GM18508 (cell line): ENCODE data around the gene KRTAP2-2.
"Not testable (repeated sequence)": the region's sequence is repeated elsewhere in the genome, so short reads cannot be mapped to it uniquely, and the experiment has no call there.

Source experiments
- ATAC-seq: cut with Tn5 transposase; IDR thresholded peaks from one replicate; pipeline ENCODE4 v1.9.1; 2021; ENCODE audit warnings: moderate number of reproducible peaks; ENCODE audit not compliant: insufficient read depth, unreplicated experiment

The KRTAP2-2 gene, protein sequence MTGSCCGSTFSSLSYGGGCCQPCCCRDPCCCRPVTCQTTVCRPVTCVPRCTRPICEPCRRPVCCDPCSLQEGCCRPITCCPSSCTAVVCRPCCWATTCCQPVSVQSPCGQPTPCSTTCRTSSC

DNA sequence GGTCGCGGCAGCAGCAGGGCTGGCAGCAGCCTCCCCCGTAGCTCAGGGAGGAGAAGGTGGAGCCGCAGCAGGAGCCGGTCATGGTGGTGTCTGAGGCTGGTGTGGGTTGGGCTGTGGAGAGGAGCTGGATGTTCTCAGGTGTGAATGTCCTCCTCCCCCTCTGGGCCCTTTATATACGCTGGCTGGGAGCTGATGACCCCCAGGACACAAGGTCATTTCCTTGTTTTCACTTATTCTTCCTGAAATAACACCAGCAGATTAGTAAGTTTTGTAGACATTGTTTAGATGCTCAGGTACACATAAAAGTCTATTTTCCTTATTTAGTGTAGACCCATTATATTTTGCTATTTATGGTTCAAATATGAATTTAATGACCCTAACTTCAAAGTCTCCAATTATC, at the start of gene KRTAP2-2:
Gene KRTAP2-2, minus strand, starts transcription at position 101 of the 400 bp plus-strand sequence. Its CDS starts 19 bp downstream, at position 82.
- not testable (repeated sequence) for ATAC-seq

DNA sequence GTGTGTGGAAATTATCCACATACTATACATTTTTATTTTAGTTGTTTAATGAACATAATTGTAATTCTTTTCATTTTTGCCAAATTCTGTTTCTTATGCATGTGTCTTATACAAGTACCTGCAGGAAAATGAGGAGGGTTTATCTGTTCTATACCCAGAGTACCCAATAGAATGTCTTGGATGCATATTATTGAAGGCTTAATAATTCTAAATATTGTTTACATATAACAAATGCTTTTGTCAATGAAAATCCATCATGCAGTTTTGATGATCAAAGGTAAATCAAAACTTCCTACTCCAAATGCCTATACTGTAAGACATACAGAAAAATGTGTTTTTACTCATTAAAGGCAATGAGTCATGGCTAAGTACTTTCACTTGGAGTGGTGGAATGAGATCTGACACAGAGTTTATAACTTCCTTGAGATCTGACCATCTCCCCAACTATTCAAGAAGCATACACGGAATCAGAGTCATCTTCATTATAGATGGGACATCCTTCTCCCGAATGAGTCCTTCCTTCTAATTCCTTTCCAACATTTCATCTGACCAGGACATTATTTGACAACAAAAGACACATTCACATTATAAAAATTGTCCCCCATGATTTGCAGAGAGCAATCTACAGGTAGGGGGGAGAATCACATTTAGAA, 49.5 kb upstream of the KRTAP2-2 start:
- ATAC-seq: not testable (repeated sequence)

DNA sequence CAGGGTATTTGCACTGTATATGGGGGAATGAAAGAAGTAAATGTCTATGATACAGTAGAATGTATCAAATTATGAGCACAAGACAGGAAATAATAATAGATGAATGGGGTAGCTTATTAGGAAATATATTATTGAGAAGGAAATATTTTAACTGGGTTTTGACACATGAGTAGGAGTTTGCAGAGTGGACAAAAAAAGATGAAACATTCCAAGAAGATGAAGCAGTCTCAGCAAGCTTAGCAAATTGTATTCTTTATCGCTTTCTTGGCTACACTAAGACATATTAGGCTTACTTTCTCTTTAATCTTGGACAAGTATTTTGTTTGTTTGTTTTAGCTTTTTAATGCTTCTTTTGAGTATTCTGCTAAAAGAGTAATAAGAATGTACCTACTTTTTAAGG, 48.9 kb upstream of the KRTAP2-2 start:
- ATAC-seq: no peak

DNA sequence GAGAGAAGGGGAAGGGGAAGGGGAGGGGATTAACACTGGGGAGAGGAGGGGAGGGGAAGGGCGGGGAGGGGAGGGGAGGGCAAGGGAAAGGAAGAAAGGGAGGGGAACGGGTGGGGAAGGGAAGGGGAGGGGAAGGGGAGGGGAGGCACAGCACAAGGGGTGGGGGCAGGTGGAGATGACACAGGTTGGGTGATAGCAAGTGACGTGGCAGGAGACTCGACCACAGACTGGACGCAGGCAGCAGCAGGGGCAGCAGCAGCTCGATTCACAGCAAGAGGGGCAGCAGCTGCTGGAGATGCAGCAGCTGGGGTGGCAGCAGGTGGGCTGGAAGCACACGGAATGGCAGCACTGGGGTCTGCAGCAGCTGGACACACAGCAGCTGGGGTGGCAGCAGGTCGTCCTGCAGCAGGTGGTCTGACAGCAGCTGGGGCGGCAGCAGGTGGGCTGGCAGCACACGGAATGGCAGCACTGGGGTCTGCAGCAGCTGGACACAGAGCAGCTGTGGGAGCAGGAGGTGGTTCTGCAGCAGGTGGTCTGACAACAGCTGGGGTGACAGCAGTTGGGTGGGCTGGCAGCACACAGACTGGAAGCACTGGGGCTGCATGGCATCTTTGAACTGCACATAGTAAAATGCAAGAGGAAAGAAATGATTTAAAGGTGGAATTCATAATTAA, 46.7 kb upstream of the KRTAP2-2 start, which contains the start of gene KRTAP4-16:
Gene KRTAP4-16, minus strand, starts transcription at position 624 of the 674 bp plus-strand sequence. Its CDS starts 0 bp downstream, at position 624.
- no peak for ATAC-seq

DNA sequence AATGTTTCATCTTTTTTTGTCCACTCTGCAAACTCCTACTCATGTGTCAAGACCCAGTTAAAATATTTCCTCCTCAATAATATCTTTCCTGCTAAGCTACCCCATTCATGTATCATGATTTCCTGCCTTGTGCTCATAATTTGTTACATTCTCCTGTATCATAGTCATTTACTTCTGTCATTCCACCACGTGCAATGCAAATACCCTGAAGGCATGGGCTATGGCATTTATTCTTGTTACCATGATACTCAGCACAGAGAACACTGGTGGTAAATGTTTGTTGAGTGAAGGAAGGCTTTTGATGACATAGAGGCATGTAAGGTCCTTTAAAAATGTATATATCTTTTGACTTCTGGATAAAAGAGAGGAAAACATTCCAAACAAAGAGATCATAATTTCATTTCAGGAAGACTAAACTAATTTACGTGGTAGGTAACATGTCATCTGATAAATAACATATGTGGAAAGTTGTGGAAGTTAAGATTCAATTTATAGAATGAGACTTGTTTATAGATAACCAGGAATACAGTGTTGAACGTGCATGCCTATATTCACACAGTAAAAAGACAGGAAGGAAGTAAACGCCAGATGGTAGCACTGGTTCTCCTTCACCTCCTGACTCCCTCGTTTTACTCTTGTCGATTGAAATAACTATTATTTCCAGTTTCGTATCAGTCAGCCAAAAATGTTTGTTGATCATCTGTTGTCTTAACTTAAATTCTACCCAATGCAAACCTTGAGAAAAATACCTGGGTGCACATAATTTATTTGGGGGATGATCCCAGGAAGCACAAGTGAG, 44.9 kb upstream of the KRTAP2-2 start:
- not testable (repeated sequence) for ATAC-seq

DNA sequence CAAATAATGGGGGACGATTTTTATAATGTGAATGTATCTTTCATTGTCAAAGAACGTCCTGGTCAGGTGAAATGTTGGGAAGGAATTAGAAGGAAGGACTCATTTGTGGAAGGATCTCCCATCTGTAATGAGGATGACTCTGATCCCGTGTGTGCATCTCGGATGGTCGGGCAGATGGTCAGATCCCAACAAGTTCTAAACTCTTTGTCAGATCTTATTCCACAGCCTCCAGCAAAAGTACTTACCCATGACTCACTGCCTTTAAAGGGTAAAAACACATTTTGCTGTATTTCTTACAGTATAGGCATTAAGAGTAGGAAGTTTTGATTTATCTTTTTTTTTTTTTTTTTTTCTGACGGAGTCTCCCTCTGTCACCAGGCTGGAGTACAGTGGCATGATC, 43.5 kb upstream of the KRTAP2-2 start:
- no peak for ATAC-seq

DNA sequence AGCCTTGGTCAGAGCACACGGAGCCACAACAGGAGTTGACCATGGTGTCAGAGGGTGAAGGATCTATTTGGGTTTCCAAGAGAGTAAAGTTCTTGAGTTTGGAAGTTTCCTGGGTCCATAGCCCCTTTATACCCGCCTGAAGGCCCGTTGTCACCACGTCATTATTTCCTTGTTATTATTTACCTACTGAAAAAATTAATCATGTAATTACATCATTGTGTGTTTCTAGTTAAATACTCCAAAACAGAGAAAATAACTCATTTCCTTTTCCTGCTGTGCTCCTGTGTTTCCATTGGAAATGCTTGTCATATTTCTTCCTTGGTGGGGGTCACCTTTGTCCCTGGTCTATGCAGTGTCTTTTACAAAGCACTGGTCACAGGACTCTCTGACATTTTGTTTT, 43.0 kb upstream of the KRTAP2-2 start, which contains the start of gene KRTAP4-8:
Gene KRTAP4-8, minus strand, starts transcription at position 101 of the 400 bp plus-strand sequence. Its CDS starts 58 bp downstream, at position 43.
- no peak for ATAC-seq

DNA sequence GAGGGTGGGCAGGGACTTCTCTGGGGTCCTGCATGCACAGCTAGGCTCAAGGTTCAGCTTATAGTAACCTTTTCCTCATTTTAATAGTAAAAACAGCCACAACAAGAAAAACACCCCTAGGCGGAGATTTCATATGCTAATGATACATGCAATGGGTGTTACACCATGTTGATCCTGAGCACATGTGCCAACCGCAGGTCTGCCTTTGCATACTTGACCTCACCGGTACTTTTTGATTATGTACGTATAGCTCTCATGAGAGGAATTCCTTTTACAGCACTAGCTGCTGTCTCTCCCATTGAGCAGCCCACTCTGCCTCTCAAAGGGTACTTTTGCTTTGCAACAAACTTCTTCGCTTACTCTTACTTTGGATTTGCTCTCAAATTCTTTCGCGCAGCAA, 41.0 kb upstream of the KRTAP2-2 start:
- no peak for ATAC-seq

DNA sequence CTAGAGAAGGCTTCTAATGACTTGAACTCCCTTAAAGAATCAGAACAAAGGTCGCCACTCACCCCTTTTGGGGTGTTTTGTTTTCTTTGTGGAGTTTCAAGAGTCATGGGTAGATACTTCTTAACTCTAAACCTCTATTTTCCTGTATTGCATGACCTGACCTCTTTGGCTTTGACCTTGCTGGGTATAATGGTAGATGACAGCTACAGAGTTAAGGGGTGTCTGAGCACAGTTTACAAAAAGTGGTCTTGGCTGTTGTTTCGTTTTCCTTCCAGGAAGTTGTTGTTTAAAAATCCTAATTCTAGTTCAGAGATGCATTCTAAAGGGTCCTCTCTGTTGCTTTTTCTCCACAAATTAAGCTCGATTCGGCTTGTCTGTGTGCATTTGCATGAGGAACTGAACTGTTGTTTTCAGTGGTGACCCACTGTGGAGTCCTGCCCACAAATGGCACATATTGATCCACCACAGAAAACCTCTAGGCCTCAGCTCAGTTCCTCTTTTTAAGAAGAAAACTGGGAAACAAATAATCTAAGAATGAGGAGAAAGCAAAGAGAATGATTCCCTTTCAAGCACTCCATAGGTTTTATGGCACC, 33.8 kb upstream of the KRTAP2-2 start:
- ATAC-seq: not testable (repeated sequence)

DNA sequence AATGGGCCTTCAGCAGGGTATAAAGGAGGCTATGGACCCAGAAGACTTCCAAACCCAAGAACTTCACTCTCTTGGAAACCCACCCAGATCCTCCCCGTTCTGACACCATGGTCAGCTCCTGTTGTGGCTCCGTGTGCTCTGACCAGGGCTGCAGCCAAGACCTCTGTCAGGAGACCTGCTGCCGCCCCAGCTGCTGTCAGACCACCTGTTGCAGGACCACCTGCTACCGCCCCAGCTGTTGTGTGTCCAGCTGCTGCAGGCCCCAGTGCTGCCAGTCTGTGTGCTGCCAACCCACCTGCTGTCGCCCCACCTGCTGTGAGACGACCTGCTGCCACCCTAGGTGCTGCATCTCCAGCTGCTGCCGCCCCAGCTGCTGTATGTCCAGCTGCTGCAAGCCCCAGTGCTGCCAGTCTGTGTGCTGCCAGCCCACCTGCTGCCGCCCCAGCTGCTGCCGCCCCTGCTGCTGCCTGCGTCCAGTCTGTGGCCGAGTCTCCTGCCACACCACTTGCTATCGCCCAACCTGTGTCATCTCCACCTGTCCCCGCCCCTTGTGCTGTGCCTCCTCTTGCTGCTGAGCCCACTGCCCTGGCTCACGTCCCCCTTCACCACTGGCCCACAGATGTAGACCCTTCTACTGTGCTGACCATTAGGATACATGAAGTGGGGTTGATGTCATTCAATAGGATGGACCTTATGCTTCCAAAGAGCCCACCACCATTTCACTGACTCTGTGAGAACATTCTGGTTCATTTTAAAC, 29.2 kb upstream of the KRTAP2-2 start, which contains the start of gene KRTAP4-7:
Gene KRTAP4-7, plus strand, starts transcription at position 51 of the 757 bp plus-strand sequence. Its CDS starts 57 bp downstream, at position 108.
- not testable (repeated sequence) for ATAC-seq

DNA sequence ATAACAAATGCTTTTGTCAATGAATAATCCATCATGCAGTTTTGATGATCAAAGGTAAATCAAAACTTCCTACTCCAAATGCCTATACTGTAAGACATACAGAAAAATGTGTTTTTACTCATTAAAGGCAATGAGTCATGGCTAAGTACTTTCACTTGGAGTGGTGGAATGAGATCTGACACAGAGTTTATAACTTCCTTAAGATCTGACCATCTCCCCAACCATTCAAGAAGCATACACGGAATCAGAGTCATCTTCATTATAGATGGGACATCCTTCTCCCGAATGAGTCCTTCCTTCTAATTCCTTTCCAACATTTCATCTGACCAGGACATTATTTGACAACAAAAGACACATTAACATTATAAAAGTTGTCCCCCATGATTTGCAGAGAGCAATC, 28.4 kb upstream of the KRTAP2-2 start:
- not testable (repeated sequence) for ATAC-seq

DNA sequence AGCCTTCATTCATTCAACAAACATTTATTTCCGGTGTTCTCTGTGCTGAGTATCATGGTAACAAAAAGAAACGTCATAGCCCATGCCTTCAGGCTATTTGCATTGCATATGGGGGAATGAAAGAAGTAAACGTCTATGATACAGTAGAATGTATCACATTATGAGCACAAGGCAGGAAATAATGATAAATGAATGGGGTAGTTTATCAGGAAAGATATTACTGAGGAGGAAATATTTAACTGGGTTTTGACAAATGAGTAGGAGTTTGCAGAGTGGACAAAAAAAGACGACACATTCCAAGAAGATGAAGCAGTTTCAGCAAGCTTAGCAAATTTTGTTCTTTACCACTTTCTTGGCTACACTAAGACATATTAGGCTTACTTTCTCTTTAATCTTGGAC, 27.6 kb upstream of the KRTAP2-2 start:
- ATAC-seq: no peak

DNA sequence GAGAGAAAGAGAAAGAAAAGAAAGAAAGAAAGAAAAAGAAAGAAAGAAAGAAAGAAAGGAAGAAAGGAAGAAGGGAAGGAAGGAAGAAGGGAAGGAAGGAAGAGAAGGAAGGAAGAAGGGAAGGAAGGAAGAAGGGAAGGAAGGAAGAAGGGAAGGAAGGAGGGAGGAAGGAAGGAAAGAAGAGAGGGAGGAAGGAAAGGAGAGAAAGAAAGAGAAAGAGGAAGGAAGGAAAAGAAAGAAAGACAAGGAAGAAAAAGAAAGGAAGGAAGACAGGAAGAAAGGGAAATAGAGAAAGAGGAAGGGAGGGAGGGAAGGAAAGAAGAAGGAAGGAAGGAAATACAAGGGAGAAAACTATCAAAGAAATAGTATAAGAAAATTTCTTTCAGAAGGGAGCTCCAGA, 21.8 kb upstream of the KRTAP2-2 start:
- no peak for ATAC-seq

DNA sequence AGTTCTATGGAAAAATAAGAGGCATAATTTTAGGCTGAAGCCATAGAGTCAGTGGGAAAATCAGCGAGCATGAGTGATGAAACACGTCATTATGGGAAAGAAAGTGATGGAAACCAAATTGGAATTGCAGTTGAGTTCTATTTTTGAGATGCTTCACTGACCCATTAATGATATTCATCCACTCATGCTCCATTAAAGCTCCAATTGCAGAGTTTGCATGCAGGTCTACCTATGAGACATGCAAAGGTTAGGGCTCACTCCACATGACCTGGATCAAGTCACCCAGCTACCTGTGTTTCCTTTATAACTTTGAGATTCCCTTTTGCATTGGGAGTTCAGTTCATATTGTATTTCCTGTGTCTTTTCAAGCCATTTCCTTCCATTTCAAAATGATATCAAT, 18.6 kb upstream of the KRTAP2-2 start:
- ATAC-seq: no peak

DNA sequence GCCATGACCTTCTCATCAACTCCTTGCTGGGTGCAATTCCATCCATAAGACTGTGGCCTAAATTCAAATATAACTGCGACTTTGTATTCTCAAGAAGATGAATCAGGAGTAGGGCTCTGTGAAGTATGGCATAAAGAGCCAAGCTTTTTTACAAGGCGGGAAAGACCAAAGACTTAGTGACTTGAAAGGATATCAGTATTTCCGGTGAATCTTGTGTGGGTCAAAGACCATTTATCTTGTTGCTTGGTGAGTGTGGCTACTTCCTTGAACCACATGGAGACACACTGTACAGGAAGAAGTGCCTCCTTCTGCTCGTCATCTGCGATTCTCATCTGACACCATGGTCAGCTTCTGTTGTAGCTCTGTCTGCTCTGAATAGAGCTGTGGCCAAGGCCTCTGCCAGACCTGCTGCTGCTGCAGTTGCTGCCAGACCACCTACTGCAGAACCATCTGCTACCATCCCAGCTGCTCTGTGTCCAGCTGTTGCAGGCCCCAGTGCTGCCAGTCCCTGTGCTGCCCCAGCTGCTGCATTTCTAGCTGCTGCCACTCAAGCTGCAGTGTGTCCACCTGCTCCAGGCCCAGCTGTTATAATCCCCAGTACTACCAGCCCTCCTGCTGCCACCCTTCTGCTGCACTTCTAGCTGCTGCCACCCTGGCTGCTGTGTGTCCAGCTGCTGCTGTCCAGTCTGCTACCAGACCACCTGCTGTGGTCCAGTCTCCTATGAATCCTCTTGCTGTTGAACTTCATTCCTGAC, 16.8 kb upstream of the KRTAP2-2 start:
- no peak for ATAC-seq

DNA sequence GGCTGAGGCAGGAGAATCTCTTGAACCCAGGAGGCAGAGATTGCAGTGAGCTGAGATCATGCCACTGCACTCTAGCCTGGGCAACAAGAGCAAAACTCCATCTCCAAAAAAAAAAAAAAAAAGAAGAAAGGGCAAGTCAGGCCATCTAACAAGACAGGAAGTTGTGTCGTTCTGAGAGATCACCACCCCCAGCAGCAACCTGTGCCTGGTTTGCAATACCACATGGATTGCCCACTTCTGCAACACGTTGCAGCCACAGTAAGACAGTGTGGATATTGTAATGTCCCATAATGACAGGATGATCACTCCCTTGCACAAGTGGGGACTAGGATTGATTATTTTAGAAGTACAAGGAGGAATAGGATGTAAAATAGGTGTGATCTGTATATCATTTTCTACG, 14.0 kb upstream of the KRTAP2-2 start:
- ATAC-seq: no peak

DNA sequence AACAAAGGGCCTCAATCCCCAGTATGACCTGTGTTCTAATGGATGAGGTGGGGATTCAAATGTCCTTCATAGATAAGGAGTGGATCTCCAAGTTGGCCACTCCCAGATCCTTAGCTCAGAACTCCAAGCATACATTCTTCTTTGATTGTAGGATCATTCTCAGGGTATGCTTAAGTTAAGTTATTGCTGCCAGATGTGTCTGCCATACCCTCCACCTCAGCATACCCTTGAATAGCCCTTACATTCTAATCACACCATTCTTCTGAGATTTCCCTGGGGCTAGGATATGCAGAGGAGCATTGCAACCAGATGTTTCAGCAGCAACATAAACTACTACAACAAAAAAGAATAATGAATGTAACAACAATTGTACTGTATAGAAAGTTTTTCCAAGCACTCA, 12.3 kb upstream of the KRTAP2-2 start:
- no peak for ATAC-seq

DNA sequence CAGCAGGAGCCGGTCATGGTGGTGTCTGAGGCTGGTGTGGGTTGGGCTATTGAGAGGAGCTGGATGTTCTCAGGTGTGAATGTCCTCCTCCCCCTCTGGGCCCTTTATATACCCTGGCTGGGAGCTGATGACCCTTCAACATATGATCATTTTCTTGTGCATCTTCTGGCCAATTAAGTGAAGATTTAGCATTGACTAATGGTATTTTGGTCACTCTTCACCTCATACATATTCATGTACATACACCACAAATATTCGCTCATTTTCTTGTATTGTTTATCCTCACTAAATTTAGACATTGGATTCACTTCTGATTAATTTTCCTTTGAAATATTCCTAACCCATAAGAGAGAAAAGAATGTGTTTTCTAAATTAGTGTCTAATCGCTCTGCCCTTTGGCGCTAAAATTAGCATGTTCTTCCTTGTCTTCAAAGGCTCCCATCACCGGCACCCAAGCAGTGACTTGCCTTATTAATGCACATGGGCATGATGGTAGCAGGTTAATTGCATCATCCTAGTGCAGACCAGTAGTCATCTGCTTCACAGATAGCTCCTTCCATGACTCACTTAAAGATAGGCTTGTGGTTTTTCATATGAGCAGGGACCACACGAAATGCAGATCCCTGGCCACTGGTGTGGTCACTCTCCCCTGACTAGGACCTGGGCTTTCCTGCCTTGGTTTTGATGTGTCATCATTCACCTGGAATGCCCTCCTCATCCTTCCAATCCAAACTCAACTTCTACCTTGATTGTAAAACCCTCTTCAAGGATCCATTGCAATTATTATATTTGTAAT, 11.0 kb upstream of the KRTAP2-2 start, which contains the start of gene KRTAP2-4:
Gene KRTAP2-4, minus strand, starts transcription at position 51 of the 796 bp plus-strand sequence. Its CDS starts 34 bp downstream, at position 17.
- ATAC-seq: no peak
